Gastroesophageal sphincter (tissue), 4 donors: ENCODE data around the gene IQCF2. TPM values are rescaled to one million over a fixed set of nuclear protein-coding genes. Genes with fewer than 3 reads are reported as not detected.

Source experiments
- small RNA-seq, 4 donors: library from RNA; depleted of rRNA; stranded (forward); fragments of <200 nt; gene quantifications; one replicate each; pipeline ENCODE3, GENCODE V24; 2016
- total RNA-seq, 4 donors: library from RNA; depleted of rRNA; stranded (reverse); fragments of >200 nt; gene quantifications; one replicate each; pipeline ENCODE4 v1.1.0, GENCODE V29; 2016

Gene IQCF2
- total RNA-seq, 4 donors from 2014 or later, result not detected

Small RNA genes within 50 kb of the gene (small RNA-seq; reads per million reads assigned to genes)
- 0 to 0.12 (median 0.04) reads per million in 4 donors for gene RN7SL504P

Other genes starting within 250 kb of the IQCF2 start
- gene TEX264, start 190.4 kb upstream of the IQCF2 start, total RNA-seq, result 10 to 100 TPM; 43.9 to 67.5 (median 51.4) TPM
- under 1 TPM in 2 of 4 donors, not detected in 2; 0.12 to 0.13 TPM for gene GRM2, start 154.5 kb upstream of the IQCF2 start, total RNA-seq
- not detected for gene IQCF6, start 82.4 kb upstream of the IQCF2 start, total RNA-seq
- gene IQCF5, start 14.0 kb downstream of the IQCF2 start, total RNA-seq, result not detected
- gene IQCF1, start 41.7 kb downstream of the IQCF2 start, total RNA-seq, result not detected
- gene RRP9, start 80.3 kb downstream of the IQCF2 start, total RNA-seq, result 10 to 100 TPM in 2 of 4 donors, 1 to 10 TPM in 2; 5.3 to 14.8 (median 10.9) TPM
- 10 to 100 TPM; 19.5 to 43.0 (median 22.8) TPM for gene PARP3, start 80.7 kb downstream of the IQCF2 start, total RNA-seq
- under 1 TPM in 1 of 4 donors, not detected in 3; 0.31 TPM for gene GPR62, start 93.8 kb downstream of the IQCF2 start, total RNA-seq
- gene PCBP4, start 105.8 kb downstream of the IQCF2 start, total RNA-seq, result 100 to 1,000 TPM in 3 of 4 donors, 10 to 100 TPM in 1; 80.7 to 335 (median 186) TPM
- 10 to 100 TPM; 34.6 to 46.8 (median 45.1) TPM for gene ABHD14B, start 112.4 kb downstream of the IQCF2 start, total RNA-seq
- gene ABHD14A, start 113.4 kb downstream of the IQCF2 start, total RNA-seq, result 10 to 100 TPM; 12.6 to 20.2 (median 13.8) TPM
- 10 to 100 TPM; 10.6 to 21.4 (median 19.5) TPM for gene ACY1, start 121.9 kb downstream of the IQCF2 start, total RNA-seq
- 1,000 to 10,000 TPM in 3 of 4 donors, 100 to 1,000 TPM in 1; 775 to 1,945 (median 1,298) TPM for gene RPL29, start 134.3 kb downstream of the IQCF2 start, total RNA-seq
- gene DUSP7, start 195.0 kb downstream of the IQCF2 start, total RNA-seq, result 10 to 100 TPM; 10.2 to 18.1 (median 14.7) TPM